ENCODE data around the gene BRCC3. TPM values are rescaled to one million over a fixed set of nuclear protein-coding genes. Genes with fewer than 3 reads are reported as not detected.

BRCC3 gene
- total and polyA plus RNA-seq, 9 donors: 9.4 to 18.2 (median 15.6) TPM

- Histone ChIP-seq H3K27ac (ENCODE audit: low read length) (no peak overlapping the region), H3K4me1 (ENCODE audit: control insufficient read depth, insufficient read depth, low read length) (peaks cover 3% of the 10 kb centered on the region), H3K4me3 (ENCODE audit: low read length) (no peak overlapping the region), H3K27me3 (ENCODE audit: control insufficient read depth, insufficient read depth, low read length) (no peaks in the 10 kb centered on the region), H3K36me3 (ENCODE audit: control insufficient read depth, insufficient read depth, low read length) (no peaks in the 10 kb centered on the region), H3K9me3 (replicated peaks; ENCODE audit: control insufficient read depth, low read depth, low read length) (peaks cover 3% of the 10 kb centered on the region)
- WGBS (ENCODE audit: insufficient coverage): no CpG with 5 or more reads among the region's 5 CpGs
- no peak for DNase-seq
Measured at GRCh38 chrX:155031657-155032056, 39.7 kb upstream of the BRCC3 start.

- Histone ChIP-seq H3K36me3 (ENCODE audit: control insufficient read depth, insufficient read depth, low read length) (no peaks in the 10 kb centered on the region), H3K9me3 (replicated peaks; ENCODE audit: control insufficient read depth, low read depth, low read length) (peaks cover 5% of the 10 kb centered on the region), H3K4me1 (ENCODE audit: control insufficient read depth, insufficient read depth, low read length) (no peaks in the 10 kb centered on the region), H3K4me3 (ENCODE audit: low read length) (no peak overlapping the region), H3K27me3 (ENCODE audit: control insufficient read depth, insufficient read depth, low read length) (no peaks in the 10 kb centered on the region), H3K27ac (ENCODE audit: low read length) (no peak overlapping the region)
- no peak for DNase-seq
- WGBS (ENCODE audit: insufficient coverage): no CpG with 5 or more reads among the region's 4 CpGs
Measured at GRCh38 chrX:155035688-155036087, 35.6 kb upstream of the BRCC3 start.

GRCh38 chrX:155046129-155046810 lies 25.0 kb upstream of the BRCC3 start:
- WGBS (ENCODE audit: insufficient coverage): 39% methylated on average over 4 of the region's 6 CpGs
- no peak overlapping the region for H3K4me3 ChIP-seq (ENCODE audit: low read length)
- peaks cover 16% of the 10 kb centered on the region for H3K36me3 ChIP-seq (ENCODE audit: control insufficient read depth, insufficient read depth, low read length)
- DNase-seq: no peak
- H3K9me3 ChIP-seq (replicated peaks; ENCODE audit: control insufficient read depth, low read depth, low read length): no peaks in the 10 kb centered on the region
- H3K4me1 ChIP-seq (ENCODE audit: control insufficient read depth, insufficient read depth, low read length): no peaks in the 10 kb centered on the region
- no peak overlapping the region for H3K27ac ChIP-seq (ENCODE audit: low read length)
- no peaks in the 10 kb centered on the region for H3K27me3 ChIP-seq (ENCODE audit: control insufficient read depth, insufficient read depth, low read length)

- Histone ChIP-seq H3K9me3 (replicated peaks; ENCODE audit: control insufficient read depth, low read depth, low read length) (no peaks in the 10 kb centered on the region), H3K27me3 (ENCODE audit: control insufficient read depth, insufficient read depth, low read length) (no peaks in the 10 kb centered on the region), H3K36me3 (ENCODE audit: control insufficient read depth, insufficient read depth, low read length) (peaks cover 16% of the 10 kb centered on the region), H3K4me3 (ENCODE audit: low read length) (no peak overlapping the region), H3K4me1 (ENCODE audit: control insufficient read depth, insufficient read depth, low read length) (no peaks in the 10 kb centered on the region), H3K27ac (ENCODE audit: low read length) (no peak overlapping the region)
- 13% methylated on average over 2 of the region's 5 CpGs for WGBS (ENCODE audit: insufficient coverage)
- DNase-seq: no peak
Measured at GRCh38 chrX:155046811-155047528, 24.3 kb upstream of the BRCC3 start.

DNA sequence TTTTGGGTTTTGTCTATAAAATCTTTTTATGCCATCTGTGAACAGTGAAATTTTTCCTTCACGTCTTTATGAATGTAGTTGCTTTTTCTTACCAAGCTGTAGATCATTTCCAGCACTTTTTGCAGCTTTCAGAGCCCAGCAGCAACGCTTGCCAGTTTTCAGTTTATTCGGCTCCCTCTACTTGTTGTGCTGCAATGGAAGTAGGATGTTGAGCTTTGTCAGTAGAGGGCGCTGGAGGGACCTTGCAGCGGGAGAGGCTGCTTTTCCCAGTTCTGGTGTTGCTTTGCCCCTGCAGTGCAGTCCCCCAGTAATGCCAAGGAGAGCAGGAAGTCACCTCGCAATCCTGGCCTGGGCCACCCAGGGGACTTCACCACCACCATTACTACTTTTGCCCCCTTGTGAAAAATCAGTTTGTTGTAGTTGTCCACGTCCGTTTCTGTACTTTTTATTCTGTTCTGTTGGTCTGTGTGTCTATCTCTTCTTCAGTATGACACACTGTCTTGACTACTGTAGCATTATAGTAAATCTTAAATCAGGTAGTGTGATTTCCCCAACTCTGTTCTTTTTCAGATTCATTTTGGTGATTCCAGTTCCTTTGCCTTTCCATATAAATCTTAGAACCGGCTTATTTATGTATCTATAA lies 22.2 kb upstream of the BRCC3 start:
- no peak overlapping the region for H3K4me3 ChIP-seq (ENCODE audit: low read length)
- 11% methylated on average over 4 of the region's 9 CpGs for WGBS (ENCODE audit: insufficient coverage)
- DNase-seq: peak; percentile 47
- no peak overlapping the region for H3K27ac ChIP-seq (ENCODE audit: low read length)
- no peaks in the 10 kb centered on the region for H3K9me3 ChIP-seq (replicated peaks; ENCODE audit: control insufficient read depth, low read depth, low read length)
- no peaks in the 10 kb centered on the region for H3K4me1 ChIP-seq (ENCODE audit: control insufficient read depth, insufficient read depth, low read length)
- H3K27me3 ChIP-seq (ENCODE audit: control insufficient read depth, insufficient read depth, low read length): no peaks in the 10 kb centered on the region
- peaks cover 21% of the 10 kb centered on the region for H3K36me3 ChIP-seq (ENCODE audit: control insufficient read depth, insufficient read depth, low read length)

GRCh38 chrX:155052738-155053498 lies 18.4 kb upstream of the BRCC3 start:
- H3K4me3 ChIP-seq (ENCODE audit: low read length): no peak overlapping the region
- 88% methylated on average over 2 of the region's 5 CpGs for WGBS (ENCODE audit: insufficient coverage)

DNA sequence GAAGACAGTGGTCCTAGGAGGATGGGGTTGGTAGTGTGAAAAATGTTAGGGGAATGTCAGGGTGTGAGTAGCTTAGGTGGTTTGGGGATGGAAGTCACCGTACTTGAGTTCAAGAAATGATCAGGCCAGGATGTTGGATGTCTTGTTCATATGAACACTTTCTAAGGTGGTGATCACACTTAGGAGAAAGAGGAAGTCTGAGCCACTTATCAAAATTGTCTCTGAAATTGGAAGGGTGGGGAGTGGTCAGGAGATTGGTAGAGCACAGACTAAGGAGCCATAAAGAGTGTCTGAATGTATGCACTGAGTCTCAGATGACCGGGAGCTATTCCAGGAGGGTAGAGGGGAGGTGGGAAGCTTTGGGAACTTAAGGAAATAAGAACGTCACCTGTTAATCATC lies 17.7 kb upstream of the BRCC3 start:
- H3K27ac ChIP-seq (ENCODE audit: low read length): no peak overlapping the region

More at GRCh38 chrX:155052738-155053498, 18.4 kb upstream of the BRCC3 start:
- no peak overlapping the region for H3K27ac ChIP-seq (ENCODE audit: low read length)
- H3K9me3 ChIP-seq (replicated peaks; ENCODE audit: control insufficient read depth, low read depth, low read length): no peaks in the 10 kb centered on the region
- H3K27me3 ChIP-seq (ENCODE audit: control insufficient read depth, insufficient read depth, low read length): no peaks in the 10 kb centered on the region
- DNase-seq: no peak
- peaks cover 9% of the 10 kb centered on the region for H3K36me3 ChIP-seq (ENCODE audit: control insufficient read depth, insufficient read depth, low read length)
- peaks cover 9% of the 10 kb centered on the region for H3K4me1 ChIP-seq (ENCODE audit: control insufficient read depth, insufficient read depth, low read length)

DNA sequence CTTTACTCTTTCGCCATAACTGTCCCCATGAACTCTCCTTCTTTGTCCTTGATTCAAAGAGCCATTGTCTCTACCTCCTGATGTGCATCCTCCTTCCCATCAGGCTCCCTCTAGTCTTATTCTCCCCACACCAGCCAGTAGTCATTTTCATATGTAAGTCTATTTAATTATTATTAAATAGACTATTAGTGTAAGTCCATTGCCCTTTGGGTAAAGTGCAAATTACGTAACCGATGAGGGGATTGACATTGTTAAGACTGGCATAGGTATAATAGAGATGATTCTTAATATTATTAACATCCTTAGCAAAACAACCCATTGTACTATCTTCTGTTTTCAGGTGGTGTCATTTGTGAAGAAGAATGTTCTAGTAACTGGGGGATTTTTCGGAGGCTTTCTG lies 17.1 kb upstream of the BRCC3 start:
- Histone ChIP-seq H3K27ac (ENCODE audit: low read length) (no peak overlapping the region), H3K9me3 (replicated peaks; ENCODE audit: control insufficient read depth, low read depth, low read length) (no peaks in the 10 kb centered on the region), H3K4me1 (ENCODE audit: control insufficient read depth, insufficient read depth, low read length) (peaks cover 9% of the 10 kb centered on the region), H3K4me3 (ENCODE audit: low read length) (no peak overlapping the region), H3K27me3 (ENCODE audit: control insufficient read depth, insufficient read depth, low read length) (no peaks in the 10 kb centered on the region), H3K36me3 (ENCODE audit: control insufficient read depth, insufficient read depth, low read length) (peaks cover 6% of the 10 kb centered on the region)
- DNase-seq: no peak
- 50% methylated on average over 1 of the region's 4 CpGs for WGBS (ENCODE audit: insufficient coverage)

More for the DNA sequence above, 17.7 kb upstream of the BRCC3 start:
- no peaks in the 10 kb centered on the region for H3K9me3 ChIP-seq (replicated peaks; ENCODE audit: control insufficient read depth, low read depth, low read length)
- no peak overlapping the region for H3K4me3 ChIP-seq (ENCODE audit: low read length)
- no peaks in the 10 kb centered on the region for H3K27me3 ChIP-seq (ENCODE audit: control insufficient read depth, insufficient read depth, low read length)
- H3K4me1 ChIP-seq (ENCODE audit: control insufficient read depth, insufficient read depth, low read length): peaks cover 9% of the 10 kb centered on the region
- 65% methylated on average over 3 of the region's 3 CpGs for WGBS (ENCODE audit: insufficient coverage)
- H3K36me3 ChIP-seq (ENCODE audit: control insufficient read depth, insufficient read depth, low read length): peaks cover 6% of the 10 kb centered on the region
- DNase-seq: no peak

- no peak overlapping the region for H3K4me3 ChIP-seq (ENCODE audit: low read length)
- peaks cover 9% of the 10 kb centered on the region for H3K4me1 ChIP-seq (ENCODE audit: control insufficient read depth, insufficient read depth, low read length)
- H3K27ac ChIP-seq (ENCODE audit: low read length): no peak overlapping the region
- WGBS (ENCODE audit: insufficient coverage): 86% methylated on average over 3 of the region's 3 CpGs
- H3K36me3 ChIP-seq (ENCODE audit: control insufficient read depth, insufficient read depth, low read length): peaks cover 6% of the 10 kb centered on the region
- no peak for DNase-seq
- no peaks in the 10 kb centered on the region for H3K27me3 ChIP-seq (ENCODE audit: control insufficient read depth, insufficient read depth, low read length)
- no peaks in the 10 kb centered on the region for H3K9me3 ChIP-seq (replicated peaks; ENCODE audit: control insufficient read depth, low read depth, low read length)
Measured at GRCh38 chrX:155055494-155055893, 15.8 kb upstream of the BRCC3 start.

DNA sequence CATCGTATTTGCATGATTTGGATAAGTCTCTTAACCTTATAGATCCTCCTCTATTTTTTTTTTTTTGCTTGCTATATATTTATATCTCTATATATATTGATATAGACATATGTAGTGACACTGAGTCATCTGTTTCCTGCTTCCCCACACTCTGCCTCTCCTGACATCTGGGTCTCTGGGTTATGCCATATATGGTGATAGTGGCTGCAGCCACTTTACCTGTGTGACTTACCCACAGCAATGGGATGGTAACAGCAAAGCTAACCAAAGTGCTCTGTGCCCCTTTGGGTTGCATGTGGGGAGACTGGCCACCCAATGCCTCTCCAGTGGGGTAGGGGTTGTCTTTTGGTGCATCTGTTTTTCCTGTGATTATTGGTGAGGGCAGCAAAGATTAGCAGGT lies 14.8 kb upstream of the BRCC3 start:
- Histone ChIP-seq H3K27me3 (ENCODE audit: control insufficient read depth, insufficient read depth, low read length) (no peaks in the 10 kb centered on the region), H3K4me1 (ENCODE audit: control insufficient read depth, insufficient read depth, low read length) (peaks cover 9% of the 10 kb centered on the region), H3K36me3 (ENCODE audit: control insufficient read depth, insufficient read depth, low read length) (peaks cover 8% of the 10 kb centered on the region), H3K27ac (ENCODE audit: low read length) (no peak overlapping the region), H3K9me3 (replicated peaks; ENCODE audit: control insufficient read depth, low read depth, low read length) (no peaks in the 10 kb centered on the region), H3K4me3 (ENCODE audit: low read length) (no peak overlapping the region)
- WGBS (ENCODE audit: insufficient coverage): no CpG with 5 or more reads among the region's 1 CpG
- no peak for DNase-seq
